Measurements from ENCODE around the gene HLA-DPB1.
"Not testable (repeated sequence)": the region's sequence is repeated elsewhere in the genome, so short reads cannot be mapped to it uniquely, and the experiment has no call there.

The HLA-DPB1 gene

GRCh38 chr6:33081098-33081824 lies 5.5 kb downstream of the HLA-DPB1 start:
- Histone ChIP-seq H3K36me3 (ENCODE audit: control insufficient read depth, insufficient read depth, low read length) (no peaks in the 10 kb centered on the region), H3K4me3 (ENCODE audit: low read length) (peak overlapping the region; percentile 44), H3K27me3 (ENCODE audit: control insufficient read depth, insufficient read depth, low read length) (no peaks in the 10 kb centered on the region), H3K4me1 (ENCODE audit: control insufficient read depth, insufficient read depth, low read length) (no peaks in the 10 kb centered on the region), H3K9me3 (ENCODE audit: control insufficient read depth, insufficient read depth, low read length) (no peaks in the 10 kb centered on the region), H3K27ac (ENCODE audit: low read length) (no peak overlapping the region)
- no CpG with 5 or more reads among the region's 16 CpGs for WGBS (ENCODE audit: insufficient coverage, insufficient read length)
- DNase-seq (ENCODE audit: low read depth, low spot score) = no peak

- H3K4me1 ChIP-seq (ENCODE audit: control insufficient read depth, insufficient read depth, low read length) = no peaks in the 10 kb centered on the region
- no peak overlapping the region for H3K27ac ChIP-seq (ENCODE audit: low read length)
- whole genome bisulfite sequencing (ENCODE audit: insufficient coverage, insufficient read length) = no CpG with 5 or more reads among the region's 2 CpGs
- H3K27me3 ChIP-seq (ENCODE audit: control insufficient read depth, insufficient read depth, low read length) = no peaks in the 10 kb centered on the region
- no peak for DNase-seq (ENCODE audit: low read depth, low spot score)
- no peaks in the 10 kb centered on the region for H3K36me3 ChIP-seq (ENCODE audit: control insufficient read depth, insufficient read depth, low read length)
- H3K4me3 ChIP-seq (ENCODE audit: low read length) = no peak overlapping the region
- no peaks in the 10 kb centered on the region for H3K9me3 ChIP-seq (ENCODE audit: control insufficient read depth, insufficient read depth, low read length)
These were observed 6.9 kb downstream of the HLA-DPB1 start for GRCh38 chr6:33082702-33083101.

GRCh38 chr6:33085627-33086026 lies 9.8 kb downstream of the HLA-DPB1 start:
- WGBS (ENCODE audit: insufficient coverage, insufficient read length) = no CpG with 5 or more reads among the region's 8 CpGs
- Histone ChIP-seq H3K9me3 (ENCODE audit: control insufficient read depth, insufficient read depth, low read length) (no peaks in the 10 kb centered on the region), H3K27me3 (ENCODE audit: control insufficient read depth, insufficient read depth, low read length) (no peaks in the 10 kb centered on the region)

GRCh38 chr6:33088258-33088930 lies 12.6 kb downstream of the HLA-DPB1 start:
- H3K4me1 ChIP-seq (ENCODE audit: control insufficient read depth, insufficient read depth, low read length) = no peaks in the 10 kb centered on the region
- H3K27me3 ChIP-seq (ENCODE audit: control insufficient read depth, insufficient read depth, low read length) = no peaks in the 10 kb centered on the region
- no peak overlapping the region for H3K4me3 ChIP-seq (ENCODE audit: low read length)
- H3K36me3 ChIP-seq (ENCODE audit: control insufficient read depth, insufficient read depth, low read length) = no peaks in the 10 kb centered on the region
- no peak for DNase-seq (ENCODE audit: low read depth, low spot score)
- WGBS (ENCODE audit: insufficient coverage, insufficient read length) = no CpG with 5 or more reads among the region's 3 CpGs
- H3K27ac ChIP-seq (ENCODE audit: low read length) = no peak overlapping the region
- H3K9me3 ChIP-seq (ENCODE audit: control insufficient read depth, insufficient read depth, low read length) = no peaks in the 10 kb centered on the region

More at GRCh38 chr6:33085627-33086026, 9.8 kb downstream of the HLA-DPB1 start:
- no peak overlapping the region for H3K4me3 ChIP-seq (ENCODE audit: low read length)
- H3K27ac ChIP-seq (ENCODE audit: low read length) = no peak overlapping the region
- no peak for DNase-seq (ENCODE audit: low read depth, low spot score)
- H3K4me1 ChIP-seq (ENCODE audit: control insufficient read depth, insufficient read depth, low read length) = no peaks in the 10 kb centered on the region
- H3K36me3 ChIP-seq (ENCODE audit: control insufficient read depth, insufficient read depth, low read length) = no peaks in the 10 kb centered on the region

GRCh38 chr6:33088931-33089620 lies 13.3 kb downstream of the HLA-DPB1 start:
- H3K9me3 ChIP-seq (ENCODE audit: control insufficient read depth, insufficient read depth, low read length) = no peaks in the 10 kb centered on the region
- H3K27me3 ChIP-seq (ENCODE audit: control insufficient read depth, insufficient read depth, low read length) = no peaks in the 10 kb centered on the region
- H3K4me3 ChIP-seq (ENCODE audit: low read length) = no peak overlapping the region
- WGBS (ENCODE audit: insufficient coverage, insufficient read length) = no CpG with 5 or more reads among the region's 6 CpGs
- no peak for DNase-seq (ENCODE audit: low read depth, low spot score)
- H3K4me1 ChIP-seq (ENCODE audit: control insufficient read depth, insufficient read depth, low read length) = no peaks in the 10 kb centered on the region
- H3K36me3 ChIP-seq (ENCODE audit: control insufficient read depth, insufficient read depth, low read length) = no peaks in the 10 kb centered on the region
- H3K27ac ChIP-seq (ENCODE audit: low read length) = no peak overlapping the region

GRCh38 chr6:33091957-33092356 lies 16.2 kb downstream of the HLA-DPB1 start:
- Histone ChIP-seq H3K4me1 (ENCODE audit: control insufficient read depth, insufficient read depth, low read length) (no peaks in the 10 kb centered on the region), H3K4me3 (ENCODE audit: low read length) (no peak overlapping the region), H3K27me3 (ENCODE audit: control insufficient read depth, insufficient read depth, low read length) (no peaks in the 10 kb centered on the region), H3K27ac (ENCODE audit: low read length) (no peak overlapping the region), H3K36me3 (ENCODE audit: control insufficient read depth, insufficient read depth, low read length) (no peaks in the 10 kb centered on the region), H3K9me3 (ENCODE audit: control insufficient read depth, insufficient read depth, low read length) (no peaks in the 10 kb centered on the region)
- WGBS (ENCODE audit: insufficient coverage, insufficient read length) = no CpG with 5 or more reads among the region's 9 CpGs
- no peak for DNase-seq (ENCODE audit: low read depth, low spot score)

- Histone ChIP-seq H3K27me3 (ENCODE audit: control insufficient read depth, insufficient read depth, low read length) (no peaks in the 10 kb centered on the region), H3K36me3 (ENCODE audit: control insufficient read depth, insufficient read depth, low read length) (no peaks in the 10 kb centered on the region), H3K4me3 (ENCODE audit: low read length) (no peak overlapping the region), H3K4me1 (ENCODE audit: control insufficient read depth, insufficient read depth, low read length) (no peaks in the 10 kb centered on the region), H3K27ac (ENCODE audit: low read length) (no peak overlapping the region), H3K9me3 (ENCODE audit: control insufficient read depth, insufficient read depth, low read length) (no peaks in the 10 kb centered on the region)
- no peak for DNase-seq (ENCODE audit: low read depth, low spot score)
- no CpG with 5 or more reads among the region's 3 CpGs for WGBS (ENCODE audit: insufficient coverage, insufficient read length)
These were observed 16.6 kb downstream of the HLA-DPB1 start for GRCh38 chr6:33092385-33092784.

- H3K4me1 ChIP-seq (ENCODE audit: control insufficient read depth, insufficient read depth, low read length) = no peaks in the 10 kb centered on the region
- no peak overlapping the region for H3K4me3 ChIP-seq (ENCODE audit: low read length)
- no peaks in the 10 kb centered on the region for H3K36me3 ChIP-seq (ENCODE audit: control insufficient read depth, insufficient read depth, low read length)
- no peak for DNase-seq (ENCODE audit: low read depth, low spot score)
- no peaks in the 10 kb centered on the region for H3K9me3 ChIP-seq (ENCODE audit: control insufficient read depth, insufficient read depth, low read length)
- no peaks in the 10 kb centered on the region for H3K27me3 ChIP-seq (ENCODE audit: control insufficient read depth, insufficient read depth, low read length)
- H3K27ac ChIP-seq (ENCODE audit: low read length) = no peak overlapping the region
- WGBS (ENCODE audit: insufficient coverage, insufficient read length) = no CpG with 5 or more reads among the region's 3 CpGs
These were observed 18.1 kb downstream of the HLA-DPB1 start for GRCh38 chr6:33093855-33094254.

- Histone ChIP-seq H3K4me1 (ENCODE audit: control insufficient read depth, insufficient read depth, low read length) (no peaks in the 10 kb centered on the region), H3K27ac (ENCODE audit: low read length) (no peak overlapping the region), H3K9me3 (ENCODE audit: control insufficient read depth, insufficient read depth, low read length) (no peaks in the 10 kb centered on the region), H3K27me3 (ENCODE audit: control insufficient read depth, insufficient read depth, low read length) (no peaks in the 10 kb centered on the region), H3K36me3 (ENCODE audit: control insufficient read depth, insufficient read depth, low read length) (no peaks in the 10 kb centered on the region), H3K4me3 (ENCODE audit: low read length) (no peak overlapping the region)
- WGBS (ENCODE audit: insufficient coverage, insufficient read length) = no CpG with 5 or more reads among the region's 1 CpG
- DNase-seq (ENCODE audit: low read depth, low spot score) = no peak
These were observed 19.9 kb downstream of the HLA-DPB1 start for GRCh38 chr6:33095681-33096080.

- not testable (repeated sequence) for H3K4me3 ChIP-seq (ENCODE audit: low read length); DNase-seq (ENCODE audit: low read depth, low spot score); H3K4me1 ChIP-seq (ENCODE audit: control insufficient read depth, insufficient read depth, low read length); H3K9me3 ChIP-seq (ENCODE audit: control insufficient read depth, insufficient read depth, low read length); H3K36me3 ChIP-seq (ENCODE audit: control insufficient read depth, insufficient read depth, low read length); H3K27me3 ChIP-seq (ENCODE audit: control insufficient read depth, insufficient read depth, low read length); H3K27ac ChIP-seq (ENCODE audit: low read length)
- no CpG with 5 or more reads among the region's 5 CpGs for WGBS (ENCODE audit: insufficient coverage, insufficient read length)
These were observed 25.4 kb downstream of the HLA-DPB1 start for GRCh38 chr6:33101121-33101737.

Data from iPS DF 6.9 (cell line).